IgD-negative memory B cell (primary cell): ENCODE measurements around the gene SPACA9. TPM values are rescaled to one million over a fixed set of nuclear protein-coding genes. Genes with fewer than 3 reads are reported as not detected.

Experiments
- H3K27ac Mint-ChIP-seq, 3 donors: one replicate each; pipeline ENCODE4 v1.8.0; 2020 to 2022; ENCODE audit warnings: mild to moderate bottlenecking in 3 of 3, mixed read lengths in 3 of 3, moderate library complexity in 1 of 3
- H3K27me3 Mint-ChIP-seq: one replicate; pipeline ENCODE4 v1.8.0; 2021; ENCODE audit warnings: mixed read lengths
- H3K36me3 Mint-ChIP-seq: one replicate; pipeline ENCODE4 v1.8.0; 2020; ENCODE audit warnings: mild to moderate bottlenecking, mixed read lengths
- H3K4me1 Mint-ChIP-seq, 3 donors: one replicate each; pipeline ENCODE4 v1.8.0; 2020 to 2022; ENCODE audit warnings: mixed read lengths in 3 of 3, mild to moderate bottlenecking in 1 of 3
- H3K4me3 Mint-ChIP-seq, 4 donors: one replicate each; pipeline ENCODE4 v1.8.0; 2020 to 2022; ENCODE audit warnings: mild to moderate bottlenecking in 4 of 4, mixed read lengths in 4 of 4, moderate library complexity in 3 of 4
- H3K9me3 Mint-ChIP-seq, 3 donors: one replicate each; pipeline ENCODE4 v1.8.0; 2020 to 2021; ENCODE audit warnings: mixed read lengths in 3 of 3, mild to moderate bottlenecking in 1 of 3
- polyA plus RNA-seq: library from polyadenylated mRNA; unstranded; fragments of 300-500 nt; fragmentation: Illumina TruSeq; gene quantifications from one replicate; pipeline ENCODE4 v1.2.3, GENCODE V29; 2021

SPACA9 gene
- polyA plus RNA-seq, 1 donor from 2014 or later = 4.6 TPM

- peaks cover 10 to 25% (median 13%) of the 10 kb centered on the region in 3 donors for H3K4me1 Mint-ChIP-seq
- H3K27me3 Mint-ChIP-seq = peaks cover 7% of the 10 kb centered on the region
- no peaks in the 10 kb centered on the region for H3K9me3 Mint-ChIP-seq
- peak overlapping the region in 2 of 3 donors; percentile 29 to 92 for H3K27ac Mint-ChIP-seq
- peak overlapping the region; percentile 74 to 92 (median 83) for H3K4me3 Mint-ChIP-seq
- H3K36me3 Mint-ChIP-seq = peaks cover 3% of the 10 kb centered on the region
Observed at GRCh38 chr9:132854832-132855231, 23.9 kb upstream of the SPACA9 start.

- Mint-ChIP-seq H3K36me3 (peaks cover 3% of the 10 kb centered on the region), H3K27ac (no peak overlapping the region), H3K9me3 (no peaks in the 10 kb centered on the region), H3K4me1 (peaks cover 10 to 21% (median 13%) of the 10 kb centered on the region in 3 donors), H3K27me3 (peaks cover 7% of the 10 kb centered on the region), H3K4me3 (peak overlapping the region in 3 of 4 donors; percentile 1 to 54 (median 22))
Observed at GRCh38 chr9:132855904-132856303, 22.8 kb upstream of the SPACA9 start.

GRCh38 chr9:132857031-132857430 lies 21.7 kb upstream of the SPACA9 start:
- peaks cover 9 to 16% (median 9%) of the 10 kb centered on the region in 3 donors for H3K4me1 Mint-ChIP-seq
- no peak overlapping the region for H3K27ac Mint-ChIP-seq
- peaks cover 3% of the 10 kb centered on the region for H3K36me3 Mint-ChIP-seq
- peaks cover 7% of the 10 kb centered on the region for H3K27me3 Mint-ChIP-seq
- H3K4me3 Mint-ChIP-seq = peak overlapping the region in 1 of 4 donors; percentile 88
- no peaks in the 10 kb centered on the region for H3K9me3 Mint-ChIP-seq

GRCh38 chr9:132857616-132858342 lies 20.9 kb upstream of the SPACA9 start:
- Mint-ChIP-seq H3K9me3 (no peaks in the 10 kb centered on the region), H3K4me3 (no peak overlapping the region), H3K4me1 (peaks cover 8 to 15% (median 9%) of the 10 kb centered on the region in 3 donors), H3K27me3 (peaks cover 5% of the 10 kb centered on the region), H3K27ac (no peak overlapping the region), H3K36me3 (peaks cover 2% of the 10 kb centered on the region)

GRCh38 chr9:132858751-132859150 lies 19.9 kb upstream of the SPACA9 start:
- no peak overlapping the region for H3K27ac Mint-ChIP-seq

GRCh38 chr9:132861666-132862065 lies 17.0 kb upstream of the SPACA9 start:
- Mint-ChIP-seq H3K4me1 (no peaks in the 10 kb centered on the region), H3K4me3 (no peak overlapping the region), H3K9me3 (no peaks in the 10 kb centered on the region), H3K36me3 (peaks cover 2% of the 10 kb centered on the region), H3K27ac (no peak overlapping the region), H3K27me3 (no peaks in the 10 kb centered on the region)

More at GRCh38 chr9:132858751-132859150, 19.9 kb upstream of the SPACA9 start:
- no peak overlapping the region for H3K4me3 Mint-ChIP-seq
- H3K4me1 Mint-ChIP-seq = peaks cover 8 to 14% (median 9%) of the 10 kb centered on the region in 3 donors
- H3K36me3 Mint-ChIP-seq = peaks cover 2% of the 10 kb centered on the region
- peaks cover 5% of the 10 kb centered on the region for H3K27me3 Mint-ChIP-seq
- no peaks in the 10 kb centered on the region for H3K9me3 Mint-ChIP-seq

GRCh38 chr9:132862533-132862932 lies 16.2 kb upstream of the SPACA9 start:
- Mint-ChIP-seq H3K27ac (no peak overlapping the region), H3K4me1 (no peaks in the 10 kb centered on the region), H3K9me3 (no peaks in the 10 kb centered on the region), H3K36me3 (peaks cover 2% of the 10 kb centered on the region), H3K27me3 (no peaks in the 10 kb centered on the region), H3K4me3 (no peak overlapping the region)

- Mint-ChIP-seq H3K36me3 (peaks cover 2% of the 10 kb centered on the region), H3K4me3 (no peak overlapping the region), H3K9me3 (no peaks in the 10 kb centered on the region), H3K4me1 (no peaks in the 10 kb centered on the region), H3K27me3 (no peaks in the 10 kb centered on the region), H3K27ac (no peak overlapping the region)
Observed at GRCh38 chr9:132863096-132863495, 15.6 kb upstream of the SPACA9 start.

- no peaks in the 10 kb centered on the region for H3K4me1 Mint-ChIP-seq
- no peaks in the 10 kb centered on the region for H3K27me3 Mint-ChIP-seq
- no peaks in the 10 kb centered on the region for H3K9me3 Mint-ChIP-seq
- no peak overlapping the region for H3K4me3 Mint-ChIP-seq
- H3K27ac Mint-ChIP-seq = peak overlapping the region in 1 of 3 donors; percentile 78
- peaks cover 2% of the 10 kb centered on the region for H3K36me3 Mint-ChIP-seq
Observed at GRCh38 chr9:132864277-132864676, 14.4 kb upstream of the SPACA9 start.

GRCh38 chr9:132864691-132865090 lies 14.0 kb upstream of the SPACA9 start:
- no peaks in the 10 kb centered on the region for H3K4me1 Mint-ChIP-seq
- peak overlapping the region in 1 of 3 donors; percentile 78 for H3K27ac Mint-ChIP-seq
- H3K9me3 Mint-ChIP-seq = no peaks in the 10 kb centered on the region
- no peaks in the 10 kb centered on the region for H3K36me3 Mint-ChIP-seq
- no peak overlapping the region for H3K4me3 Mint-ChIP-seq
- no peaks in the 10 kb centered on the region for H3K27me3 Mint-ChIP-seq

- Mint-ChIP-seq H3K27me3 (no peaks in the 10 kb centered on the region), H3K27ac (no peak overlapping the region), H3K4me1 (no peaks in the 10 kb centered on the region), H3K4me3 (no peak overlapping the region), H3K9me3 (no peaks in the 10 kb centered on the region), H3K36me3 (no peaks in the 10 kb centered on the region)
Observed at GRCh38 chr9:132866898-132867297, 11.8 kb upstream of the SPACA9 start.

- H3K27ac Mint-ChIP-seq = no peak overlapping the region
- H3K4me1 Mint-ChIP-seq = peaks cover 0 to 5% (median 0%) of the 10 kb centered on the region in 3 donors
- no peaks in the 10 kb centered on the region for H3K27me3 Mint-ChIP-seq
- no peaks in the 10 kb centered on the region for H3K36me3 Mint-ChIP-seq
- H3K4me3 Mint-ChIP-seq = no peak overlapping the region
- H3K9me3 Mint-ChIP-seq = no peaks in the 10 kb centered on the region
Observed at GRCh38 chr9:132869266-132869665, 9.4 kb upstream of the SPACA9 start.

- Mint-ChIP-seq H3K9me3 (no peaks in the 10 kb centered on the region), H3K4me1 (peaks cover 0 to 5% (median 2%) of the 10 kb centered on the region in 3 donors), H3K4me3 (peak overlapping the region in 2 of 4 donors; percentile 41 to 73), H3K36me3 (no peaks in the 10 kb centered on the region), H3K27me3 (peaks cover 2% of the 10 kb centered on the region), H3K27ac (peak overlapping the region in 1 of 3 donors; percentile 84)
Observed at GRCh38 chr9:132873403-132873802, 5.3 kb upstream of the SPACA9 start.

GRCh38 chr9:132875159-132875558 lies 3.5 kb upstream of the SPACA9 start:
- H3K4me3 Mint-ChIP-seq = peak overlapping the region in 1 of 4 donors; percentile 68
- peaks cover 9 to 14% (median 12%) of the 10 kb centered on the region in 3 donors for H3K4me1 Mint-ChIP-seq
- H3K27me3 Mint-ChIP-seq = peaks cover 2% of the 10 kb centered on the region
- no peak overlapping the region for H3K27ac Mint-ChIP-seq
- no peaks in the 10 kb centered on the region for H3K9me3 Mint-ChIP-seq
- no peaks in the 10 kb centered on the region for H3K36me3 Mint-ChIP-seq

- Mint-ChIP-seq H3K36me3 (no peaks in the 10 kb centered on the region), H3K27me3 (peaks cover 2% of the 10 kb centered on the region), H3K4me1 (peaks cover 9 to 14% (median 14%) of the 10 kb centered on the region in 3 donors), H3K9me3 (no peaks in the 10 kb centered on the region), H3K4me3 (peak overlapping the region; percentile 68 to 87 (median 83)), H3K27ac (peak overlapping the region in 2 of 3 donors; percentile 80 to 88)
Observed at GRCh38 chr9:132876849-132877248, 1.8 kb upstream of the SPACA9 start.

- H3K4me3 Mint-ChIP-seq = peak overlapping the region; percentile 68 to 87 (median 76)
- H3K36me3 Mint-ChIP-seq = no peaks in the 10 kb centered on the region
- H3K9me3 Mint-ChIP-seq = no peaks in the 10 kb centered on the region
- peaks cover 9 to 14% (median 14%) of the 10 kb centered on the region in 3 donors for H3K4me1 Mint-ChIP-seq
- H3K27ac Mint-ChIP-seq = peak overlapping the region in 1 of 3 donors; percentile 80
- peaks cover 2% of the 10 kb centered on the region for H3K27me3 Mint-ChIP-seq
Observed at GRCh38 chr9:132877458-132877823, 1.3 kb upstream of the SPACA9 start.
